Epidermal melanocyte (primary cell): ENCODE results near the gene SLC9A1.

Experiments used
- DNase-seq: peaks from one replicate; pipeline ENCODE4 v3.0.0; 2011; ENCODE audit warnings: low spot score; ENCODE audit not compliant: insufficient read length

SLC9A1 gene

GRCh38 chr1:27106561-27107323 lies 48.2 kb downstream of the SLC9A1 start:
- DNase-seq = no peak

- no peak for DNase-seq
Measured at GRCh38 chr1:27105018-27105417, 49.9 kb downstream of the SLC9A1 start.

DNA sequence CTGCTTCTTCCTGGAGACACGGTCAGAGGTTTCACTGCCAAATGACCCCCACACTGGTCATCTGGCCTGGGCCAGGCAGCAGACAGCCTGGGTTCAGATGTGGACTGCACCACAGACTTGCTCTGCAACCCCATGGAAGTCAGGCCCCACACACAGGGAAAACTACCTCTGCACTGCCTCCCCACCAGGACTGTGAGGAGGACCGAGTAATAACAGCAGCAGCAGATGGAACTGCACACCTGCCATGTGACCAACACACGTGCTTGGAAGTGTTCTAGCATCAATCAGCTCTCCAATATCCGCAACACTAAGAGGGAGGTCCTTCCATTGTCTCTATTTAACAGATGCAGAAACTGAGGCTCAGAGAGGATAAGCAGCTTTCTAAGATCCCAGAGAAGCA lies 51.4 kb downstream of the SLC9A1 start:
- no peak for DNase-seq

- peak; percentile 82 for DNase-seq
Measured at GRCh38 chr1:27102707-27103468, 52.0 kb downstream of the SLC9A1 start.

GRCh38 chr1:27102134-27102706 lies 52.7 kb downstream of the SLC9A1 start:
- no peak for DNase-seq

DNA sequence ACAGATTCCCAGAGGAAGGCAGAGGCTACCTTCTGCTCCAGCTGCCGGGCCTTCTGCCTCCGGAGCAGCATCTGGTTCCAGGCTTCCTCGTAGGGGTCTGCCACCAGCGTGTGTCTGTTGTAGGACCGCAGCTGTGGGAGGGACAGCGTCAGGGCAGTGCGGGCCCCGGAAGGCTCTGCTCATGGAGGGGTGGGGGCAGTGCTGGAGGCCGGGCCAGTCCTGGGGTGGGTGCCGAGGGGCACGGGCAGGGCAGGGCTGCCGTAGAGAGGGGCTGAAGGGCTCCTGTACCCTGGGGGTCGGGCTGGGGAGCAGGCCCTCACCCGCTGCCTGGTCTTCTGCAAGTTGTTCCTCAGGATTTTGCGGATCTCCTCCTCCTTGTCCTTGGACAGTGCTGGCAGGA lies 53.2 kb downstream of the SLC9A1 start:
- DNase-seq = peak; percentile 2

DNA sequence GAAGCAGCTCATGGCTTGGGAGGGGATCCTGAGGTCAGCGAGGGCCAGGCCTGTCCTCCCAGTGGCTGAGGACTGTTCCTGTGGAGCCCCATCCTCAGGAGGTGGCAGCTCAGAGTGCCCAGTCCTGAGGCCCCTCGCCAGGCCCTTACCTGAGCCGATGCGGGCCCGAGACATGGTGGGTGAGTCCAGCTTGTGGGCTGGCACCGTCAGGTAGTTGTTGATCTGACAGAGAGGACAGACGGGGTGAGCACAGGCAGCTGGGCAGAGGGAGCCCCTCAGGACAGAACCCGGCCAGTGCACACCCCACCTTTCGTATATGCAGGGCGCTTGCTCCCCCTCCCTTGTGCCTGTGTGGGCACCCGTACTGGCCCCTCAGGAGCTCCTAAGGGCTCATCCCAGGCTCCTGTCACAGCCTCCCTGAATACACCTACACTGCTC lies 53.9 kb downstream of the SLC9A1 start:
- no peak for DNase-seq

GRCh38 chr1:27100335-27101053 lies 54.4 kb downstream of the SLC9A1 start:
- no peak for DNase-seq

GRCh38 chr1:27099587-27100334 lies 55.2 kb downstream of the SLC9A1 start:
- peak; percentile 27 for DNase-seq

- no peak for DNase-seq
Measured at GRCh38 chr1:27099135-27099586, 55.8 kb downstream of the SLC9A1 start.

DNA sequence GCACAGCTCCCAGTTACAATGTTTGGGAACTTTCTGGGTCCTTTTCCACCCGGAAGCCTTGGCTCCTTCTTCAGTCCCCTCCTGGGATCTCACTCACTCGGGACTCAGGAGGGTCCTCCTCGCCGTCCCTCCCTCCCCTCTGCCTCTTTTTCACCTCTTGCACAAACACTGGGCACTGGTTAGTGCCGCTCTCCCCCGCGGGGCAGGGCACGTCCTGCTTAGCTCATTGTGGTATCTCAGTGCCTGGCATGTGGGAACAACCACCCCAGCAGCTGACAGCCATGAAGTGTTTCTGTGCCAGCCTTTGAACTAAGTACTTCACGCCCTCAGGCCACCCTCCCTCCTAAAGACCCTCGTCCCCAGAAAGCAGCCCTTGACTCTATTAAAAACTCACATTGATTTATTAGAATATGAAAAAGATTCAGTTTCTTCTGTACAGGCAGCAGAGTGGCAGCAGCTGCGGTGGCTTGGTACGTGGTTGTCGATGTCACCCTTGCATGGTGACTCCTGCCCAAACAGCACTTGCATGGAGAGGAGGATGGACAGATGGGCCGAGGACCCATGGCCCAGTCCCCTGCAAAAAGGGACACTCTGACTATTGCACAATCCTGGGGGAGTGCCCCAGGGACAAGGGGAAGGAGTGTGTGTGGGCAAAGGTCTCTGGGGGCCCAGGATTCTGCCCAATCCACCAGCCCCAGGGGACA lies 56.3 kb downstream of the SLC9A1 start:
- DNase-seq = no peak

DNA sequence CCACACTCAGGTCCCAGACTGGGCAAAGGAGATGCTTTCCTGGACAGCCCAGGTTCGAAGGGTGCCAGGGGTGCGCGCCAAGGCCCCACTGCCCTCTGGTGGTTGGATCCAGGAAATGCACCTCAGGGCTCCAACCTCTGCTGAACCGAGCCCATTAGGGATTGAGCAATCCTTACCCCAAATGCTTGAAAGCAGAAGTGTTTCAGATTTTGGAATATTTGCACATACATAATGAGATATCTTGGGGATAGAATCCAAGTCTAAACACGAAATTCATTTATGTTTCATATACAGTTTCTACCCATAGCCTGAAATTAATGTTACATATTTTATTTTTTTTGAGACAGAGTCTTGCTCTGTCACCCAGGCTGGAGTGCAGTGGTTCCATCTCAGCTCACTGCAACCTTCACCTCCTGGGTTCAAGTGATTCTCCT lies 57.4 kb downstream of the SLC9A1 start:
- peak; percentile 88 for DNase-seq

GRCh38 chr1:27095576-27095975 lies 59.3 kb downstream of the SLC9A1 start:
- DNase-seq = no peak

- DNase-seq = no peak
Measured at GRCh38 chr1:27092888-27093287, 62.0 kb downstream of the SLC9A1 start.

- no peak for DNase-seq
Measured at GRCh38 chr1:27090911-27091310, 64.0 kb downstream of the SLC9A1 start.

- DNase-seq = no peak
Measured at GRCh38 chr1:27087371-27088220, 67.3 kb downstream of the SLC9A1 start.

- DNase-seq = no peak
Measured at GRCh38 chr1:27086628-27087027, 68.3 kb downstream of the SLC9A1 start.

DNA sequence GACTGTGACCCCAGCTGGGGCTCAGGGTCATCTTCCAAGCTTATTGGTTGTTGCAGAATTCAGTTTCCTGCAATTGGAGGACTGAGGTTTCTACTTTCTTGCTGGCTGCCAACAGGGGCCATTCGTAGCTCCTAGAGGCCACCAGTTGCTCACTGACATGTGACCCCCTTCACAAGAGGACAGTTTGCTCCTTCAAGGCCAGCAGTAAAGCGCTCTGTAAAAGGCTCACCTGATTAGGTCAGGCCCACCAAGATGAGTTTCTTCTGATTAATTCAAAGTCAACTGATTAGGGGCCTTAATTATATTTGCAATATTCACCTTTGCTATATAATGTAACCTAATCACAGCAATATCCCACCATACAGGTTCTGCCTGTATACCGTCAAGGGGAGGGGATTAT lies 68.9 kb downstream of the SLC9A1 start:
- no peak for DNase-seq

GRCh38 chr1:27084107-27084506 lies 70.8 kb downstream of the SLC9A1 start:
- DNase-seq = no peak
